K562 (cell line): ENCODE measurements around the gene ATXN1. TPM values are rescaled to one million over a fixed set of nuclear protein-coding genes. Genes with fewer than 3 reads are reported as not detected.

Experiments
- HNRNPLL ChIP-seq: fragments of 200-400 bp; formaldehyde crosslinking; IDR thresholded peaks from 2 replicates; pipeline ENCODE4 v1.6.1; 2017; ENCODE audit warnings: low read length, low read depth, mild to moderate bottlenecking; ENCODE audit not compliant: poor library complexity, severe bottlenecking
- IRF2 ChIP-seq: sonication (generic); formaldehyde crosslinking; IDR thresholded peaks from 2 replicates; pipeline ENCODE4 v1.8.1; 2022; ENCODE audit warnings: mild to moderate bottlenecking, missing genetic modification reagents
- NBN ChIP-seq: fragments of 450-650 bp; IDR thresholded peaks from 2 replicates; pipeline ENCODE4 v1.6.1; 2016; ENCODE audit warnings: low read depth, mild to moderate bottlenecking
- NR2C1 ChIP-seq, 2 experiments: fragments of 450-650 bp; IDR thresholded peaks; 2 replicates each; pipeline ENCODE4 v1.6.1; 2017; ENCODE audit warnings: mild to moderate bottlenecking in 2 of 2, antibody characterized with exemption in 1 of 2, inconsistent platforms in 1 of 2, missing compliant biosample characterization in 1 of 2, missing genetic modification characterization in 1 of 2
- POLR2AphosphoS2 ChIP-seq: IDR thresholded peaks from 2 replicates; pipeline ENCODE4 v1.6.1; 2012; ENCODE audit warnings: low read length, improper control_type of control experiment
- RBM15 ChIP-seq: fragments of 200-400 bp; formaldehyde crosslinking; IDR thresholded peaks from 2 replicates; pipeline ENCODE4 v1.6.1; 2018; ENCODE audit warnings: mild to moderate bottlenecking, low read length, moderate library complexity; ENCODE audit not compliant: insufficient read depth
- SAFB ChIP-seq: fragments of 200-400 bp; formaldehyde crosslinking; IDR thresholded peaks from 2 replicates; pipeline ENCODE4 v1.6.1; 2017; ENCODE audit warnings: low read depth, low read length, borderline replicate concordance
- SOX6 ChIP-seq: fragments of 450-650 bp; IDR thresholded peaks from 2 replicates; pipeline ENCODE4 v1.6.1; 2014; ENCODE audit warnings: mild to moderate bottlenecking
- SRSF1 ChIP-seq: fragments of 200-400 bp; formaldehyde crosslinking; IDR thresholded peaks from 2 replicates; pipeline ENCODE4 v1.6.1; 2017; ENCODE audit warnings: mild to moderate bottlenecking, low read depth, low read length, moderate library complexity
- ZNF253 ChIP-seq: fragments of 250-450 bp; sonication (Bioruptor Pico); conservative IDR thresholded peaks from 2 replicates; pipeline ENCODE4 v1.6.1; 2021; ENCODE audit warnings: mild to moderate bottlenecking
- ZNF274 ChIP-seq: IDR thresholded peaks from 2 replicates; pipeline ENCODE4 v1.6.1; 2011; ENCODE audit warnings: low read depth, mild to moderate bottlenecking, low read length, moderate library complexity, borderline replicate concordance
- ZNF551 ChIP-seq: fragments of 250-450 bp; sonication (Bioruptor Pico); IDR thresholded peaks from 2 replicates; pipeline ENCODE4 v1.5.0; 2021; ENCODE audit warnings: mild to moderate bottlenecking, moderate library complexity
- ZNF717 ChIP-seq: fragments of 250-450 bp; sonication (Bioruptor Pico); IDR thresholded peaks from 2 replicates; pipeline ENCODE4 v1.5.0; 2021
- polyA plus RNA-seq, 8 experiments: library from polyadenylated mRNA; depleted of rRNA in 4 of 8; stranded (reverse) in 5 of 8; unstranded in 3 of 8; fragments of >200 nt; fragmentation: Nextera tagmentation in 2 of 8; fragmentation: Illumina TruSeq in 1 of 8; extraction: Ambion mirVana in 2 of 8; extraction: Trizol in 1 of 8; gene quantifications; 2 replicates each; pipeline versions ENCODE4 v1.2.1 to v1.2.3, GENCODE V29; 2011 to 2014; ENCODE audit warnings: inconsistent platforms in 1 of 8, missing spikeins in 1 of 8
- total RNA-seq, 7 experiments: library from RNA; depleted of rRNA in 6 of 7; stranded (reverse); fragments of >200 nt in 6 of 7; fragmentation: Illumina TruSeq in 2 of 7; extraction: Trizol in 2 of 7; gene quantifications; 2 replicates each; pipeline versions ENCODE4 v1.2.1 to v1.2.3, GENCODE V29; 2011 to 2021; ENCODE audit warnings: low replicate concordance in 1 of 7
- TF ChIP-seq, protein P1 (sequence below): fragments of 450-650 bp; formaldehyde crosslinking; IDR thresholded peaks from 2 replicates; pipeline ENCODE4 v1.4.0; 2020; ENCODE audit warnings: mild to moderate bottlenecking, mixed read lengths
- TF ChIP-seq, protein P2 (sequence below): fragments of 450-650 bp; formaldehyde crosslinking; IDR thresholded peaks from 2 replicates; pipeline ENCODE4 v1.4.0; 2020; ENCODE audit warnings: mild to moderate bottlenecking, moderate library complexity
- TF ChIP-seq, protein P3 (sequence below): sonication (generic); formaldehyde crosslinking; IDR thresholded peaks from 2 replicates; pipeline ENCODE4 v1.8.0; 2022; ENCODE audit warnings: missing genetic modification reagents, mild to moderate bottlenecking, moderate library complexity, borderline replicate concordance
- TF ChIP-seq, protein P4 (sequence below): fragments of 250-450 bp; sonication (Bioruptor Pico); IDR thresholded peaks from 2 replicates; pipeline ENCODE4 v1.4.0; 2020; ENCODE audit warnings: borderline replicate concordance
- TF ChIP-seq, protein P5 (sequence below): fragments of 250-450 bp; sonication (Bioruptor Pico); IDR thresholded peaks from 2 replicates; pipeline ENCODE4 v1.8.0; 2021; ENCODE audit warnings: mild to moderate bottlenecking, moderate library complexity
- TF ChIP-seq, protein P6 (sequence below): fragments of 200-800 bp; sonication (Bioruptor generic); IDR thresholded peaks from 2 replicates; pipeline ENCODE4 v1.6.1; 2017; ENCODE audit warnings: missing genetic modification characterization, missing compliant biosample characterization

The ATXN1 gene
- total and polyA plus RNA-seq, 9 of the 15 experiments (the other 6 are each of a cell fraction or from before 2014, with no cell fraction given): under 0.01 to 1.2 (median 0.58) TPM

DNA sequence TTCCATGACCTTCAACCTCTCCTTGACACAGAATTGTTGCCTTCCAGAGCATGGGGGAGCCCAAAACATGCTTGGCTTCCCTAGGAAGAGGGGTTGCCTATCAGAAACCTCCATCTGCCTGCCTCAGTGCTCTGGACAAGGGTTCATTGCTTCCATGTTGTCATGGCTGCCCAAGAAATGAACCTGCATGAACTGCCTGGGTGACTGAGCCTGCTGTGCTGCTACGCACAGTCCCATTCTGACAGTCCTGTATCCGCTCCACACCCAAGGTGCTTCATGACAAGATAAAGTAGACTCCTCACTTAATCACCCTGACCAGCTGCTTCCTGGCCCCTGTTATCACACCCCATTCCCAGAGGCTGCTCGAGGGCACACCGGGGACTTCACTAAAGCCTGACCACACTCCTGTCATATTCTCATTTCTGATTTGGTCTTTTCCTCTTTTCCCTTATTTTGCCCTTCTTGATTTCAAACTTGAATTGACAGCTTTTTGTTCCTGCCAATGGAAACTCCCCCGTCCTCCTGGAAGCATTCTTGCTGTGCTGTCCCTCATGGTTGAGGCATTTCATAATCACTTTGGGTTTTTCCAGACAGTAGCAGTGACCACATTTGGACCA, 491.0 kb downstream of the ATXN1 start (continued):
- TF ChIP-seq, protein P1, sequence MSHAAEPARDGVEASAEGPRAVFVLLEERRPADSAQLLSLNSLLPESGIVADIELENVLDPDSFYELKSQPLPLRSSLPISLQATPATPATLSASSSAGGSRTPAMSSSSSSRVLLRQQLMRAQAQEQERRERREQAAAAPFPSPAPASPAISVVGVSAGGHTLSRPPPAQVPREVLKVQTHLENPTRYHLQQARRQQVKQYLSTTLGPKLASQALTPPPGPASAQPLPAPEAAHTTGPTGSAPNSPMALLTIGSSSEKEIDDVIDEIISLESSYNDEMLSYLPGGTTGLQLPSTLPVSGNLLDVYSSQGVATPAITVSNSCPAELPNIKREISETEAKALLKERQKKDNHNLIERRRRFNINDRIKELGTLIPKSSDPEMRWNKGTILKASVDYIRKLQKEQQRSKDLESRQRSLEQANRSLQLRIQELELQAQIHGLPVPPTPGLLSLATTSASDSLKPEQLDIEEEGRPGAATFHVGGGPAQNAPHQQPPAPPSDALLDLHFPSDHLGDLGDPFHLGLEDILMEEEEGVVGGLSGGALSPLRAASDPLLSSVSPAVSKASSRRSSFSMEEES (CRISPR knock-in tag): no peak
- TF ChIP-seq NR2C1 (IDR thresholded peaks at IDR 0.05) (peak; percentile 83), NR2C1 (tag; IDR thresholded peaks at IDR 0.05) (peak; percentile 89), ZNF253 (no peak), IRF2 (CRISPR knock-in tag) (no peak), SAFB (no peak), RBM15 (no peak), ZNF717 (CRISPR knock-in tag) (no peak), ZNF551 (no peak), ZNF274 (peak; percentile 49; the same call in 1 of the 2 replicates), SRSF1 (no peak), POLR2AphosphoS2 (no peak), HNRNPLL (peak; percentile 48), NBN (peak; percentile 96), SOX6 (peak; percentile 96)
- TF ChIP-seq, protein P2, sequence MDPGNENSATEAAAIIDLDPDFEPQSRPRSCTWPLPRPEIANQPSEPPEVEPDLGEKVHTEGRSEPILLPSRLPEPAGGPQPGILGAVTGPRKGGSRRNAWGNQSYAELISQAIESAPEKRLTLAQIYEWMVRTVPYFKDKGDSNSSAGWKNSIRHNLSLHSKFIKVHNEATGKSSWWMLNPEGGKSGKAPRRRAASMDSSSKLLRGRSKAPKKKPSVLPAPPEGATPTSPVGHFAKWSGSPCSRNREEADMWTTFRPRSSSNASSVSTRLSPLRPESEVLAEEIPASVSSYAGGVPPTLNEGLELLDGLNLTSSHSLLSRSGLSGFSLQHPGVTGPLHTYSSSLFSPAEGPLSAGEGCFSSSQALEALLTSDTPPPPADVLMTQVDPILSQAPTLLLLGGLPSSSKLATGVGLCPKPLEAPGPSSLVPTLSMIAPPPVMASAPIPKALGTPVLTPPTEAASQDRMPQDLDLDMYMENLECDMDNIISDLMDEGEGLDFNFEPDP (CRISPR knock-in tag): no peak
- TF ChIP-seq, protein P3, sequence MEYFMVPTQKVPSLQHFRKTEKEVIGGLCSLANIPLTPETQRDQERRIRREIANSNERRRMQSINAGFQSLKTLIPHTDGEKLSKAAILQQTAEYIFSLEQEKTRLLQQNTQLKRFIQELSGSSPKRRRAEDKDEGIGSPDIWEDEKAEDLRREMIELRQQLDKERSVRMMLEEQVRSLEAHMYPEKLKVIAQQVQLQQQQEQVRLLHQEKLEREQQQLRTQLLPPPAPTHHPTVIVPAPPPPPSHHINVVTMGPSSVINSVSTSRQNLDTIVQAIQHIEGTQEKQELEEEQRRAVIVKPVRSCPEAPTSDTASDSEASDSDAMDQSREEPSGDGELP (CRISPR knock-in tag): peak; percentile 98
- TF ChIP-seq, protein P4, sequence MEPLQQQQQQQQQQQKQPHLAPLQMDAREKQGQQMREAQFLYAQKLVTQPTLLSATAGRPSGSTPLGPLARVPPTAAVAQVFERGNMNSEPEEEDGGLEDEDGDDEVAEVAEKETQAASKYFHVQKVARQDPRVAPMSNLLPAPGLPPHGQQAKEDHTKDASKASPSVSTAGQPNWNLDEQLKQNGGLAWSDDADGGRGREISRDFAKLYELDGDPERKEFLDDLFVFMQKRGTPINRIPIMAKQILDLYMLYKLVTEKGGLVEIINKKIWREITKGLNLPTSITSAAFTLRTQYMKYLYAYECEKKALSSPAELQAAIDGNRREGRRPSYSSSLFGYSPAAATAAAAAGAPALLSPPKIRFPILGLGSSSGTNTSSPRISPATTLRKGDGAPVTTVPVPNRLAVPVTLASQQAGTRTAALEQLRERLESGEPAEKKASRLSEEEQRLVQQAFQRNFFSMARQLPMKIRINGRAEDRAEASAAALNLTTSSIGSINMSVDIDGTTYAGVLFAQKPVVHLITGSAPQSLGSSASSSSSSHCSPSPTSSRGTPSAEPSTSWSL: no peak
- TF ChIP-seq, protein P5, sequence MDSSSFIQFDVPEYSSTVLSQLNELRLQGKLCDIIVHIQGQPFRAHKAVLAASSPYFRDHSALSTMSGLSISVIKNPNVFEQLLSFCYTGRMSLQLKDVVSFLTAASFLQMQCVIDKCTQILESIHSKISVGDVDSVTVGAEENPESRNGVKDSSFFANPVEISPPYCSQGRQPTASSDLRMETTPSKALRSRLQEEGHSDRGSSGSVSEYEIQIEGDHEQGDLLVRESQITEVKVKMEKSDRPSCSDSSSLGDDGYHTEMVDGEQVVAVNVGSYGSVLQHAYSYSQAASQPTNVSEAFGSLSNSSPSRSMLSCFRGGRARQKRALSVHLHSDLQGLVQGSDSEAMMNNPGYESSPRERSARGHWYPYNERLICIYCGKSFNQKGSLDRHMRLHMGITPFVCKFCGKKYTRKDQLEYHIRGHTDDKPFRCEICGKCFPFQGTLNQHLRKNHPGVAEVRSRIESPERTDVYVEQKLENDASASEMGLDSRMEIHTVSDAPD (CRISPR knock-in tag): no peak
- TF ChIP-seq, protein P6, sequence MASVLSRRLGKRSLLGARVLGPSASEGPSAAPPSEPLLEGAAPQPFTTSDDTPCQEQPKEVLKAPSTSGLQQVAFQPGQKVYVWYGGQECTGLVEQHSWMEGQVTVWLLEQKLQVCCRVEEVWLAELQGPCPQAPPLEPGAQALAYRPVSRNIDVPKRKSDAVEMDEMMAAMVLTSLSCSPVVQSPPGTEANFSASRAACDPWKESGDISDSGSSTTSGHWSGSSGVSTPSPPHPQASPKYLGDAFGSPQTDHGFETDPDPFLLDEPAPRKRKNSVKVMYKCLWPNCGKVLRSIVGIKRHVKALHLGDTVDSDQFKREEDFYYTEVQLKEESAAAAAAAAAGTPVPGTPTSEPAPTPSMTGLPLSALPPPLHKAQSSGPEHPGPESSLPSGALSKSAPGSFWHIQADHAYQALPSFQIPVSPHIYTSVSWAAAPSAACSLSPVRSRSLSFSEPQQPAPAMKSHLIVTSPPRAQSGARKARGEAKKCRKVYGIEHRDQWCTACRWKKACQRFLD (CRISPR knock-in tag): peak; percentile 64
